Activated T-helper 2 cell treated with anti-CD3 and anti-CD28 coated beads, Interferon-gamma antibody, Interleukin-2, Interleukin-4, amounts not matched to agents 10 μg/mL and 5 μg/mL and 100 μg/mL, durations not matched to agents 14 hours and 24 hours and 36 hours (primary cell): ENCODE data around the gene XYLT1. TPM values are rescaled to one million over a fixed set of nuclear protein-coding genes. Genes with fewer than 3 reads are reported as not detected.

Experiments used
- DNase-seq: peaks from one replicate; pipeline ENCODE4 v3.0.0; 2021; ENCODE audit warnings: low spot score
- H3K27ac Mint-ChIP-seq: one replicate; pipeline ENCODE4 v1.8.0; 2021; ENCODE audit warnings: mixed read lengths
- H3K27me3 Mint-ChIP-seq: one replicate; pipeline ENCODE4 v1.8.0; 2021; ENCODE audit warnings: low read depth, mixed read lengths
- H3K36me3 Mint-ChIP-seq: one replicate; pipeline ENCODE4 v1.8.0; 2021; ENCODE audit warnings: low read depth, mixed read lengths
- H3K4me1 Mint-ChIP-seq: one replicate; pipeline ENCODE4 v1.8.0; 2021; ENCODE audit warnings: low read depth, mixed read lengths
- H3K4me3 Mint-ChIP-seq: one replicate; pipeline ENCODE4 v1.8.0; 2021; ENCODE audit warnings: low read depth, mild to moderate bottlenecking, moderate library complexity, mixed read lengths
- H3K9me3 Mint-ChIP-seq: one replicate; pipeline ENCODE4 v1.8.0; 2021; ENCODE audit warnings: mixed read lengths
- intact Hi-C: fragments of 100-400 bp; cut with micrococcal nuclease; formaldehyde crosslinking; loops from one replicate; pipeline ENCODE4 v1.15.1; 2023
- total RNA-seq: library from RNA; stranded (reverse); gene quantifications from 2 replicates; pipeline ENCODE4 v1.2.3, GENCODE V29; 2022

XYLT1 gene
- total RNA-seq, 1 donor from 2014 or later = 18.9 TPM

GRCh38 chr16:17080105-17080504 lies 390.7 kb downstream of the XYLT1 start:
- Mint-ChIP-seq H3K27me3 (no peaks in the 10 kb centered on the region), H3K27ac (no peak overlapping the region), H3K4me3 (no peak overlapping the region), H3K4me1 (no peaks in the 10 kb centered on the region), H3K36me3 (no peaks in the 10 kb centered on the region), H3K9me3 (no peaks in the 10 kb centered on the region)
- no peak for DNase-seq
- intact Hi-C loops = no loop called here

- Mint-ChIP-seq H3K4me3 (no peak overlapping the region), H3K27me3 (peaks cover under 1% of the 10 kb centered on the region), H3K36me3 (no peaks in the 10 kb centered on the region), H3K4me1 (no peaks in the 10 kb centered on the region), H3K9me3 (no peaks in the 10 kb centered on the region), H3K27ac (no peak overlapping the region)
- intact Hi-C loops = no loop called here
- DNase-seq = no peak
Observed at GRCh38 chr16:17078931-17079631, 391.7 kb downstream of the XYLT1 start.

- intact Hi-C loops = no loop called here
- Mint-ChIP-seq H3K27me3 (peaks cover 4% of the 10 kb centered on the region), H3K27ac (no peak overlapping the region), H3K9me3 (no peaks in the 10 kb centered on the region), H3K4me1 (peaks cover 2% of the 10 kb centered on the region), H3K4me3 (no peak overlapping the region), H3K36me3 (no peaks in the 10 kb centered on the region)
- no peak for DNase-seq
Observed at GRCh38 chr16:17076818-17077498, 393.8 kb downstream of the XYLT1 start.

- Mint-ChIP-seq H3K9me3 (no peaks in the 10 kb centered on the region), H3K36me3 (no peaks in the 10 kb centered on the region), H3K27me3 (peaks cover 4% of the 10 kb centered on the region), H3K27ac (no peak overlapping the region), H3K4me3 (no peak overlapping the region), H3K4me1 (peaks cover 2% of the 10 kb centered on the region)
- intact Hi-C loops = no loop called here
- no peak for DNase-seq
Observed at GRCh38 chr16:17076092-17076754, 394.5 kb downstream of the XYLT1 start.

- no peak for DNase-seq
- Mint-ChIP-seq H3K36me3 (no peaks in the 10 kb centered on the region), H3K9me3 (no peaks in the 10 kb centered on the region), H3K27ac (no peak overlapping the region), H3K4me3 (no peak overlapping the region), H3K27me3 (peaks cover 4% of the 10 kb centered on the region), H3K4me1 (peaks cover 15% of the 10 kb centered on the region)
- intact Hi-C loops = no loop called here
Observed at GRCh38 chr16:17072104-17072503, 398.7 kb downstream of the XYLT1 start.

GRCh38 chr16:17070882-17071592 lies 399.7 kb downstream of the XYLT1 start:
- H3K9me3 Mint-ChIP-seq = no peaks in the 10 kb centered on the region
- peak overlapping the region; percentile 59 for H3K4me3 Mint-ChIP-seq
- no peak overlapping the region for H3K27ac Mint-ChIP-seq
- peak; percentile 41 for DNase-seq
- peaks cover 15% of the 10 kb centered on the region for H3K4me1 Mint-ChIP-seq
- peaks cover 4% of the 10 kb centered on the region for H3K27me3 Mint-ChIP-seq
- intact Hi-C loops = no loop called here
- H3K36me3 Mint-ChIP-seq = no peaks in the 10 kb centered on the region

- intact Hi-C loops = no loop called here
- no peaks in the 10 kb centered on the region for H3K9me3 Mint-ChIP-seq
- H3K36me3 Mint-ChIP-seq = no peaks in the 10 kb centered on the region
- H3K27ac Mint-ChIP-seq = no peak overlapping the region
- H3K4me3 Mint-ChIP-seq = no peak overlapping the region
- H3K27me3 Mint-ChIP-seq = peaks cover 4% of the 10 kb centered on the region
- peaks cover 15% of the 10 kb centered on the region for H3K4me1 Mint-ChIP-seq
- DNase-seq = no peak
Observed at GRCh38 chr16:17069681-17070080, 401.1 kb downstream of the XYLT1 start.

- Mint-ChIP-seq H3K9me3 (no peaks in the 10 kb centered on the region), H3K27me3 (peaks cover 2% of the 10 kb centered on the region), H3K4me3 (no peak overlapping the region), H3K27ac (no peak overlapping the region), H3K4me1 (peaks cover 15% of the 10 kb centered on the region), H3K36me3 (no peaks in the 10 kb centered on the region)
- DNase-seq = no peak
- intact Hi-C loops = no loop called here
Observed at GRCh38 chr16:17068524-17068923, 402.2 kb downstream of the XYLT1 start.

- Mint-ChIP-seq H3K27ac (no peak overlapping the region), H3K36me3 (no peaks in the 10 kb centered on the region), H3K27me3 (peaks cover under 1% of the 10 kb centered on the region), H3K4me3 (no peak overlapping the region), H3K9me3 (no peaks in the 10 kb centered on the region), H3K4me1 (peaks cover 15% of the 10 kb centered on the region)
- intact Hi-C loops = no loop called here
- no peak for DNase-seq
Observed at GRCh38 chr16:17067882-17068281, 402.9 kb downstream of the XYLT1 start.

- Mint-ChIP-seq H3K27ac (no peak overlapping the region), H3K4me1 (no peaks in the 10 kb centered on the region), H3K36me3 (no peaks in the 10 kb centered on the region), H3K4me3 (no peak overlapping the region), H3K9me3 (no peaks in the 10 kb centered on the region), H3K27me3 (no peaks in the 10 kb centered on the region)
- no peak for DNase-seq
- intact Hi-C loops = no loop called here
Observed at GRCh38 chr16:17063201-17064139, 407.3 kb downstream of the XYLT1 start.

GRCh38 chr16:17062676-17063075 lies 408.1 kb downstream of the XYLT1 start:
- H3K4me3 Mint-ChIP-seq = no peak overlapping the region
- intact Hi-C loops = no loop called here
- no peaks in the 10 kb centered on the region for H3K4me1 Mint-ChIP-seq
- H3K27me3 Mint-ChIP-seq = no peaks in the 10 kb centered on the region
- no peaks in the 10 kb centered on the region for H3K36me3 Mint-ChIP-seq
- no peak overlapping the region for H3K27ac Mint-ChIP-seq
- H3K9me3 Mint-ChIP-seq = no peaks in the 10 kb centered on the region
- no peak for DNase-seq

GRCh38 chr16:17061326-17061725 lies 409.4 kb downstream of the XYLT1 start:
- Mint-ChIP-seq H3K4me1 (no peaks in the 10 kb centered on the region), H3K4me3 (no peak overlapping the region), H3K9me3 (no peaks in the 10 kb centered on the region), H3K36me3 (no peaks in the 10 kb centered on the region), H3K27me3 (no peaks in the 10 kb centered on the region), H3K27ac (no peak overlapping the region)
- DNase-seq = no peak
- intact Hi-C loops = no loop called here
